HEK293 (cell line): ENCODE data around the gene CYP27A1.

Experiments
- PRDM2 ChIP-seq: fragments of 450-650 bp; formaldehyde crosslinking; IDR thresholded peaks from 2 replicates; pipeline ENCODE4 v1.5.1; 2016; ENCODE audit warnings: missing biosample characterization, missing genetic modification characterization, borderline replicate concordance
- TSHZ1 ChIP-seq: fragments of 450-650 bp; formaldehyde crosslinking; IDR thresholded peaks from 2 replicates; pipeline ENCODE4 v1.5.1; 2016; ENCODE audit warnings: missing biosample characterization, missing genetic modification characterization, borderline replicate concordance
- ZIC2 ChIP-seq: fragments of 450-650 bp; formaldehyde crosslinking; IDR thresholded peaks from 2 replicates; pipeline ENCODE4 v1.5.1; 2016; ENCODE audit warnings: missing biosample characterization, missing genetic modification characterization
- ZNF148 ChIP-seq: fragments of 450-650 bp; formaldehyde crosslinking; IDR thresholded peaks from 2 replicates; pipeline ENCODE4 v1.5.0; 2017; ENCODE audit warnings: missing biosample characterization, missing genetic modification characterization, borderline replicate concordance
- ZNF155 ChIP-seq: fragments of 450-650 bp; formaldehyde crosslinking; IDR thresholded peaks from 2 replicates; pipeline ENCODE4 v1.5.1; 2016; ENCODE audit warnings: missing biosample characterization, missing genetic modification characterization
- ZNF19 ChIP-seq: fragments of 450-650 bp; formaldehyde crosslinking; IDR thresholded peaks from 2 replicates; pipeline ENCODE4; 2016; ENCODE audit warnings: missing biosample characterization, missing genetic modification characterization, low read depth
- ZNF223 ChIP-seq: fragments of 450-650 bp; formaldehyde crosslinking; IDR thresholded peaks from 2 replicates; pipeline ENCODE4 v1.5.1; 2016; ENCODE audit warnings: missing biosample characterization, missing genetic modification characterization
- ZNF48 ChIP-seq: fragments of 450-650 bp; formaldehyde crosslinking; IDR thresholded peaks from 2 replicates; pipeline ENCODE4 v1.5.1; 2016; ENCODE audit warnings: missing biosample characterization, missing genetic modification characterization
- ZNF501 ChIP-seq: fragments of 450-650 bp; formaldehyde crosslinking; IDR thresholded peaks from 2 replicates; pipeline ENCODE4 v1.5.1; 2016; ENCODE audit warnings: missing biosample characterization, missing genetic modification characterization
- ZNF548 ChIP-seq: fragments of 450-650 bp; formaldehyde crosslinking; IDR thresholded peaks from 2 replicates; pipeline ENCODE4 v1.5.1; 2016; ENCODE audit warnings: missing biosample characterization, missing genetic modification characterization
- ZNF558 ChIP-seq: fragments of 450-650 bp; formaldehyde crosslinking; IDR thresholded peaks from 2 replicates; pipeline ENCODE4 v1.5.1; 2016; ENCODE audit warnings: missing biosample characterization, missing genetic modification characterization
- ZNF561 ChIP-seq: fragments of 450-650 bp; IDR thresholded peaks from 2 replicates; pipeline ENCODE4 v1.5.1; 2018; ENCODE audit warnings: missing biosample characterization, missing genetic modification characterization, borderline replicate concordance
- ZNF571 ChIP-seq: fragments of 450-650 bp; formaldehyde crosslinking; IDR thresholded peaks from 2 replicates; pipeline ENCODE4 v1.5.0; 2017; ENCODE audit warnings: missing biosample characterization, missing genetic modification characterization
- ZNF600 ChIP-seq: fragments of 450-650 bp; formaldehyde crosslinking; IDR thresholded peaks from 2 replicates; pipeline ENCODE4 v1.5.1; 2016; ENCODE audit warnings: missing biosample characterization, missing genetic modification characterization
- ZNF670 ChIP-seq: fragments of 450-650 bp; formaldehyde crosslinking; IDR thresholded peaks from 2 replicates; pipeline ENCODE4 v1.5.1; 2016; ENCODE audit warnings: missing biosample characterization, missing genetic modification characterization, low read depth
- ZNF792 ChIP-seq: fragments of 450-650 bp; formaldehyde crosslinking; IDR thresholded peaks from 2 replicates; pipeline ENCODE4 v1.5.1; 2016; ENCODE audit warnings: missing biosample characterization, missing genetic modification characterization
- TF ChIP-seq, protein P1 (sequence below): fragments of 450-650 bp; formaldehyde crosslinking; IDR thresholded peaks from 2 replicates; pipeline ENCODE4 v1.5.1; 2017; ENCODE audit warnings: missing biosample characterization, missing genetic modification characterization
- TF ChIP-seq, protein P2 (sequence below): fragments of 450-650 bp; formaldehyde crosslinking; IDR thresholded peaks from 2 replicates; pipeline ENCODE4 v1.5.1; 2016; ENCODE audit warnings: missing biosample characterization, missing genetic modification characterization
- TF ChIP-seq, protein P3 (sequence below): fragments of 450-650 bp; formaldehyde crosslinking; conservative IDR thresholded peaks from 2 replicates; pipeline ENCODE4 v1.5.1; 2016; ENCODE audit warnings: low read depth, missing biosample characterization, missing genetic modification characterization

The CYP27A1 gene

GRCh38 chr2:218857371-218858137 is 75.6 kb downstream of the CYP27A1 start (continued):
- no peak for TF ChIP-seq ZNF670 (tag by site-specific recombination)
- no peak for TF ChIP-seq ZNF19 (tag by site-specific recombination)
- no peak for TF ChIP-seq ZNF548 (tag by site-specific recombination)
- no peak for TF ChIP-seq ZNF792 (tag by site-specific recombination)
- TF ChIP-seq ZNF501 = no peak
- 0 out of 2 replicates have a peak, but pooled peaks have one; percentile 16 for TF ChIP-seq ZNF600 (tag by site-specific recombination)
- TF ChIP-seq ZNF571 (tag by site-specific recombination) = no peak
- TF ChIP-seq ZNF223 = no peak
- TF ChIP-seq PRDM2 (tag by site-specific recombination) = no peak
- TF ChIP-seq, protein P1, sequence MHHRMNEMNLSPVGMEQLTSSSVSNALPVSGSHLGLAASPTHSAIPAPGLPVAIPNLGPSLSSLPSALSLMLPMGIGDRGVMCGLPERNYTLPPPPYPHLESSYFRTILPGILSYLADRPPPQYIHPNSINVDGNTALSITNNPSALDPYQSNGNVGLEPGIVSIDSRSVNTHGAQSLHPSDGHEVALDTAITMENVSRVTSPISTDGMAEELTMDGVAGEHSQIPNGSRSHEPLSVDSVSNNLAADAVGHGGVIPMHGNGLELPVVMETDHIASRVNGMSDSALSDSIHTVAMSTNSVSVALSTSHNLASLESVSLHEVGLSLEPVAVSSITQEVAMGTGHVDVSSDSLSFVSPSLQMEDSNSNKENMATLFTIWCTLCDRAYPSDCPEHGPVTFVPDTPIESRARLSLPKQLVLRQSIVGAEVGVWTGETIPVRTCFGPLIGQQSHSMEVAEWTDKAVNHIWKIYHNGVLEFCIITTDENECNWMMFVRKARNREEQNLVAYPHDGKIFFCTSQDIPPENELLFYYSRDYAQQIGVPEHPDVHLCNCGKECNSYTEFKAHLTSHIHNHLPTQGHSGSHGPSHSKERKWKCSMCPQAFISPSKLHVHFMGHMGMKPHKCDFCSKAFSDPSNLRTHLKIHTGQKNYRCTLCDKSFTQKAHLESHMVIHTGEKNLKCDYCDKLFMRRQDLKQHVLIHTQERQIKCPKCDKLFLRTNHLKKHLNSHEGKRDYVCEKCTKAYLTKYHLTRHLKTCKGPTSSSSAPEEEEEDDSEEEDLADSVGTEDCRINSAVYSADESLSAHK (tag by site-specific recombination) = no peak
- no peak for TF ChIP-seq ZNF561 (tag by site-specific recombination)
- TF ChIP-seq, protein P2, sequence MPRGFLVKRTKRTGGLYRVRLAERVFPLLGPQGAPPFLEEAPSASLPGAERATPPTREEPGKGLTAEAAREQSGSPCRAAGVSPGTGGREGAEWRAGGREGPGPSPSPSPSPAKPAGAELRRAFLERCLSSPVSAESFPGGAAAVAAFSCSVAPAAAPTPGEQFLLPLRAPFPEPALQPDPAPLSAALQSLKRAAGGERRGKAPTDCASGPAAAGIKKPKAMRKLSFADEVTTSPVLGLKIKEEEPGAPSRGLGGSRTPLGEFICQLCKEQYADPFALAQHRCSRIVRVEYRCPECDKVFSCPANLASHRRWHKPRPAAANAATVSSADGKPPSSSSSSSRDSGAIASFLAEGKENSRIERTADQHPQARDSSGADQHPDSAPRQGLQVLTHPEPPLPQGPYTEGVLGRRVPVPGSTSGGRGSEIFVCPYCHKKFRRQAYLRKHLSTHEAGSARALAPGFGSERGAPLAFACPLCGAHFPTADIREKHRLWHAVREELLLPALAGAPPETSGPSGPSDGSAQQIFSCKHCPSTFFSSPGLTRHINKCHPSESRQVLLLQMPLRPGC (tag by site-specific recombination) = no peak
- TF ChIP-seq ZNF558 (tag by site-specific recombination) = no peak
- no peak for TF ChIP-seq ZNF48
- no peak for TF ChIP-seq TSHZ1 (tag by site-specific recombination)
- TF ChIP-seq, protein P3, sequence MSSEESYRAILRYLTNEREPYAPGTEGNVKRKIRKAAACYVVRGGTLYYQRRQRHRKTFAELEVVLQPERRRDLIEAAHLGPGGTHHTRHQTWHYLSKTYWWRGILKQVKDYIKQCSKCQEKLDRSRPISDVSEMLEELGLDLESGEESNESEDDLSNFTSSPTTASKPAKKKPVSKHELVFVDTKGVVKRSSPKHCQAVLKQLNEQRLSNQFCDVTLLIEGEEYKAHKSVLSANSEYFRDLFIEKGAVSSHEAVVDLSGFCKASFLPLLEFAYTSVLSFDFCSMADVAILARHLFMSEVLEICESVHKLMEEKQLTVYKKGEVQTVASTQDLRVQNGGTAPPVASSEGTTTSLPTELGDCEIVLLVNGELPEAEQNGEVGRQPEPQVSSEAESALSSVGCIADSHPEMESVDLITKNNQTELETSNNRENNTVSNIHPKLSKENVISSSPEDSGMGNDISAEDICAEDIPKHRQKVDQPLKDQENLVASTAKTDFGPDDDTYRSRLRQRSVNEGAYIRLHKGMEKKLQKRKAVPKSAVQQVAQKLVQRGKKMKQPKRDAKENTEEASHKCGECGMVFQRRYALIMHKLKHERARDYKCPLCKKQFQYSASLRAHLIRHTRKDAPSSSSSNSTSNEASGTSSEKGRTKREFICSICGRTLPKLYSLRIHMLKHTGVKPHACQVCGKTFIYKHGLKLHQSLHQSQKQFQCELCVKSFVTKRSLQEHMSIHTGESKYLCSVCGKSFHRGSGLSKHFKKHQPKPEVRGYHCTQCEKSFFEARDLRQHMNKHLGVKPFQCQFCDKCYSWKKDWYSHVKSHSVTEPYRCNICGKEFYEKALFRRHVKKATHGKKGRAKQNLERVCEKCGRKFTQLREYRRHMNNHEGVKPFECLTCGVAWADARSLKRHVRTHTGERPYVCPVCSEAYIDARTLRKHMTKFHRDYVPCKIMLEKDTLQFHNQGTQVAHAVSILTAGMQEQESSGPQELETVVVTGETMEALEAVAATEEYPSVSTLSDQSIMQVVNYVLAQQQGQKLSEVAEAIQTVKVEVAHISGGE (tag by site-specific recombination) = no peak
- TF ChIP-seq ZNF148 (tag by site-specific recombination) = no peak
- TF ChIP-seq ZIC2 (tag by site-specific recombination) = peak; percentile 86
- TF ChIP-seq ZNF155 (tag by site-specific recombination) = no peak
